Prostate gland (tissue), 2 donors: Measurements from ENCODE around the gene PITX1. TPM values are rescaled to one million over a fixed set of nuclear protein-coding genes. Genes with fewer than 3 reads are reported as not detected.

Experiments
- DNase-seq: peaks from one replicate; pipeline ENCODE4 v3.0.0-alpha.2; 2019; ENCODE audit warnings: low spot score
- H3K27ac ChIP-seq, 2 donors: fragments of 200-600 bp; sonication (generic); 2 replicates each; pipeline ENCODE4 v1.5.1; 2017 to 2019
- H3K27me3 ChIP-seq: fragments of 200-600 bp; sonication (generic); replicated peaks from 2 replicates; pipeline ENCODE4 v1.5.1; 2019; ENCODE audit not compliant: insufficient read depth
- H3K36me3 ChIP-seq, 2 donors: fragments of 200-600 bp; sonication (generic); 1 replicate in 1 of 2; 2 replicates in 1 of 2; pipeline versions ENCODE4 v1.5.1 to v1.8.1; 2017 to 2019
- H3K4me1 ChIP-seq: fragments of 200-600 bp; sonication (generic); replicated peaks from 2 replicates; pipeline ENCODE4 v1.5.1; 2019
- H3K4me3 ChIP-seq, 2 donors: fragments of 200-600 bp; sonication (generic); 2 replicates each; pipeline ENCODE4 v1.5.1; 2017 to 2019
- H3K9me3 ChIP-seq: fragments of 200-600 bp; sonication (generic); 2 replicates; pipeline ENCODE4 v1.5.1; 2017
- POLR2A ChIP-seq: fragments of 450-650 bp; IDR thresholded peaks from one replicate; pipeline ENCODE4 v1.6.1; 2016; ENCODE audit warnings: antibody characterized with exemption, mild to moderate bottlenecking
- POLR2AphosphoS5 ChIP-seq: sonication (generic); formaldehyde crosslinking; IDR thresholded peaks from one replicate; pipeline ENCODE4 v1.6.1; 2017; ENCODE audit warnings: antibody characterized with exemption
- WGBS: methylation state at CpG from one replicate; pipeline ENCODE4 v1.1.5; 2018; 5-methylcytosine and 5-hydroxymethylcytosine counted together
- intact Hi-C: fragments of 100-400 bp; cut with DNase I; formaldehyde crosslinking; loops from one replicate; pipeline ENCODE4 v1.14.2; 2022
- total RNA-seq, 2 donors: library from RNA; depleted of rRNA; stranded (reverse); fragments of >200 nt; gene quantifications; one replicate each; pipeline ENCODE4 v1.1.0, GENCODE V29; 2016
- TF ChIP-seq, protein P1 (sequence below), 4 experiments: fragments of 200-600 bp in 2 of 4; fragments of 450-650 bp in 2 of 4; sonication (generic) in 2 of 4; IDR thresholded peaks; 1 replicate in 3 of 4; 2 replicates in 1 of 4; pipeline ENCODE4 v1.5.1; 2016 to 2019; ENCODE audit warnings: antibody characterized with exemption in 4 of 4, mild to moderate bottlenecking in 2 of 4, moderate library complexity in 2 of 4

PITX1 gene
- total RNA-seq, 2 donors from 2014 or later: 6.8 to 50.6 TPM

DNA sequence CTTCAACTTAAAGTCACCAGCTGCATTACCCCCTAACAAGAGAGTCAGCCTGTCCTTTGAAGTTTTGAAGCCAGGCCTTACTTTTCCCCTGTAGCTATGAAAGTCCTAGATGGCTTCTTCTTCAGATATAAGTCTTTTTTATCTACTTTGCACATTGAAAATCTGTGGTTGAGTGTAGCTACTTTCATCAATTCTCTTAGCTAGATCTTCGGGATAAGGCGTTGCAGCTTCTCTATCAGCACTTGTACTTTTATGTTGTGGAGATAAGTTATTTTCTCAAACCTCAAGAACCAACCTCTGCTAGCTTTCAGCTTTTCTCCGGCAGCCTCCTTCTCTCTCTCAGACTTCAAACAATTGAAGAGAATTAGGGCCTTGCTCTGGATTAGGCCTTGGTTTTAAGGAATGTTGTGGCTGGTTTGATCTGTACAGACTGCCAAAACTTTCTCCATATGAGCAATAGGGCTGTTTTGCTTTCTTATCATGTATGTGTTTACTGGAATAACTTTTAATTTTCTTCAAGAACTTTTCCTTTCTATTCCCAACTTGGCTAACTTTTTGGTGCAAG is 44.7 kb downstream of the PITX1 start:
- no peaks in the 10 kb centered on the region for H3K9me3 ChIP-seq
- 96% methylated on average over 3 of the region's 3 CpGs for WGBS
- intact Hi-C loops: no loop called here

DNA sequence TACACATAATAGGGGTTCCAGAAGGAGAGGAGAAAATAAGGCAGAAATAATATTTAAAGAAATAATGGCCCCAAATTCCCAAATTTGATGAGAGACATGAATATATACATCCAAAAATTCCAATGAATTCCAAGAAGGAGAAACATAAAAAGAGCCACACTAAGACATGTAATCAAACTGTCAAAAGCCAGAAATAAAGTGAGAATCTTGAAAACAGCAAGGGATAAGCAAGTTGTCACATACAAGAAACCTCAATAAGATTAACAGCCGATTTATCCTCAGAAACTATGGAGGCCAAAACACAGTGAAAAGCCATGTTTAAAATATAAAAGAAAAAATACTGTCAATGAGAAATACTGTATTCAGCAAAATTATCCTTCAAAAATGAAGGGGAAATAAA is 51.8 kb downstream of the PITX1 start:
- intact Hi-C loops: no loop called here
- WGBS: 97% methylated on average over 1 of the region's 1 CpG
- no peak overlapping the region for H3K27ac ChIP-seq

More for the DNA sequence above, 44.7 kb downstream of the PITX1 start:
- no peaks in the 10 kb centered on the region for H3K36me3 ChIP-seq
- no peak overlapping the region for H3K4me3 ChIP-seq
- no peaks in the 10 kb centered on the region for H3K27me3 ChIP-seq
- DNase-seq: no peak
- TF ChIP-seq, protein P1, sequence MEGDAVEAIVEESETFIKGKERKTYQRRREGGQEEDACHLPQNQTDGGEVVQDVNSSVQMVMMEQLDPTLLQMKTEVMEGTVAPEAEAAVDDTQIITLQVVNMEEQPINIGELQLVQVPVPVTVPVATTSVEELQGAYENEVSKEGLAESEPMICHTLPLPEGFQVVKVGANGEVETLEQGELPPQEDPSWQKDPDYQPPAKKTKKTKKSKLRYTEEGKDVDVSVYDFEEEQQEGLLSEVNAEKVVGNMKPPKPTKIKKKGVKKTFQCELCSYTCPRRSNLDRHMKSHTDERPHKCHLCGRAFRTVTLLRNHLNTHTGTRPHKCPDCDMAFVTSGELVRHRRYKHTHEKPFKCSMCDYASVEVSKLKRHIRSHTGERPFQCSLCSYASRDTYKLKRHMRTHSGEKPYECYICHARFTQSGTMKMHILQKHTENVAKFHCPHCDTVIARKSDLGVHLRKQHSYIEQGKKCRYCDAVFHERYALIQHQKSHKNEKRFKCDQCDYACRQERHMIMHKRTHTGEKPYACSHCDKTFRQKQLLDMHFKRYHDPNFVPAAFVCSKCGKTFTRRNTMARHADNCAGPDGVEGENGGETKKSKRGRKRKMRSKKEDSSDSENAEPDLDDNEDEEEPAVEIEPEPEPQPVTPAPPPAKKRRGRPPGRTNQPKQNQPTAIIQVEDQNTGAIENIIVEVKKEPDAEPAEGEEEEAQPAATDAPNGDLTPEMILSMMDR (IDR thresholded peaks at IDR 0.05): no peak
- TF ChIP-seq POLR2A: no peak
- no peak for TF ChIP-seq POLR2AphosphoS5
- H3K4me1 ChIP-seq: no peaks in the 10 kb centered on the region
- no peak overlapping the region for H3K27ac ChIP-seq

GRCh38 chr5:134979416-134979815 is 54.6 kb downstream of the PITX1 start:
- DNase-seq: no peak
- Histone ChIP-seq H3K27ac (no peak overlapping the region), H3K9me3 (no peaks in the 10 kb centered on the region), H3K4me1 (no peaks in the 10 kb centered on the region), H3K4me3 (no peak overlapping the region), H3K27me3 (no peaks in the 10 kb centered on the region), H3K36me3 (no peaks in the 10 kb centered on the region)
- intact Hi-C loops: no loop called here
- TF ChIP-seq POLR2AphosphoS5 (no peak), POLR2A (no peak)
- TF ChIP-seq, protein P1 (IDR thresholded peaks at IDR 0.05): no peak
- WGBS: 86% methylated on average over 3 of the region's 3 CpGs

More for the DNA sequence above, 51.8 kb downstream of the PITX1 start:
- TF ChIP-seq POLR2AphosphoS5 (no peak), POLR2A (no peak)
- TF ChIP-seq, protein P1 (IDR thresholded peaks at IDR 0.05): no peak
- Histone ChIP-seq H3K9me3 (no peaks in the 10 kb centered on the region), H3K36me3 (no peaks in the 10 kb centered on the region), H3K27me3 (no peaks in the 10 kb centered on the region), H3K4me3 (no peak overlapping the region), H3K4me1 (no peaks in the 10 kb centered on the region)
- DNase-seq: no peak

Other genes starting within 250 kb of the PITX1 start
- gene C5orf24, start 188.3 kb downstream of the PITX1 start, total RNA-seq: 10 to 100 TPM; 30.4 to 39.5 TPM
- 100 to 1,000 TPM in 1 of 2 donors, 10 to 100 TPM in 1; 76.1 to 132 TPM for gene TXNDC15, start 159.9 kb downstream of the PITX1 start, total RNA-seq
- gene PCBD2, start 129.1 kb downstream of the PITX1 start, total RNA-seq: 1 to 10 TPM; 7.4 to 9.4 TPM
- 1 to 10 TPM in 1 of 2 donors, not detected in 1; 3.2 TPM for gene CATSPER3, start 66.3 kb downstream of the PITX1 start, total RNA-seq